HepG2 (cell line): ENCODE measurements around the gene AHRR. TPM values are rescaled to one million over a fixed set of nuclear protein-coding genes. Genes with fewer than 3 reads are reported as not detected.

Experiments
- HOXA9 ChIP-seq: sonication (generic); formaldehyde crosslinking; IDR thresholded peaks from 2 replicates; pipeline ENCODE4 v1.8.1; 2022; ENCODE audit warnings: missing genetic modification reagents, mild to moderate bottlenecking, moderate library complexity, borderline replicate concordance
- IRF2 ChIP-seq: IDR thresholded peaks from 2 replicates; pipeline ENCODE4 v1.6.1; 2018; ENCODE audit warnings: missing genetic modification reagents, missing compliant biosample characterization
- KAT2B ChIP-seq: fragments of 150-350 bp; IDR thresholded peaks from 2 replicates; pipeline ENCODE4 v1.6.1; 2014; ENCODE audit warnings: low read depth, low read length, borderline replicate concordance
- SSRP1 ChIP-seq: IDR thresholded peaks from 2 replicates; pipeline ENCODE4 v1.6.1; 2016; ENCODE audit warnings: control low read depth
- THYN1 ChIP-seq: sonication (generic); formaldehyde crosslinking; IDR thresholded peaks from 2 replicates; pipeline ENCODE4 v1.8.1; 2023; ENCODE audit warnings: low read depth, mild to moderate bottlenecking, moderate library complexity, missing genetic modification reagents, borderline replicate concordance
- ZNF574 ChIP-seq: sonication (generic); formaldehyde crosslinking; IDR thresholded peaks from 2 replicates; pipeline ENCODE4 v1.4.0; 2020; ENCODE audit warnings: missing genetic modification reagents
- ZNF839 ChIP-seq: sonication (generic); formaldehyde crosslinking; IDR thresholded peaks from 2 replicates; pipeline ENCODE4 v1.4.0; 2020; ENCODE audit warnings: missing genetic modification reagents, mild to moderate bottlenecking, borderline replicate concordance
- polyA plus RNA-seq, 8 experiments: library from polyadenylated mRNA; depleted of rRNA in 3 of 8; stranded (reverse) in 7 of 8; unstranded in 1 of 8; fragments of >200 nt; fragmentation: Illumina TruSeq in 4 of 8; extraction: Trizol in 4 of 8; gene quantifications; 2 replicates each; pipeline versions ENCODE4 v1.2.1 to v1.2.3, GENCODE V29; 2011 to 2016; ENCODE audit warnings: low read depth in 4 of 8, missing spikeins in 1 of 8, mixed read lengths in 1 of 8; ENCODE audit not compliant: insufficient read depth in 1 of 8
- total RNA-seq, 5 experiments: library from RNA; depleted of rRNA; stranded (reverse); fragments of >200 nt; fragmentation: Illumina TruSeq; extraction: Trizol; gene quantifications; 2 replicates each; pipeline ENCODE4 v1.2.3, GENCODE V29; 2016; ENCODE audit warnings: low read depth in 1 of 5
- TF ChIP-seq, protein P1 (sequence below): sonication (generic); formaldehyde crosslinking; IDR thresholded peaks from 2 replicates; pipeline ENCODE4 v1.8.1; 2022; ENCODE audit warnings: mild to moderate bottlenecking, missing genetic modification reagents
- TF ChIP-seq, protein P2 (sequence below): sonication (generic); formaldehyde crosslinking; conservative IDR thresholded peaks from 2 replicates; pipeline ENCODE4 v1.4.0; 2020; ENCODE audit warnings: mild to moderate bottlenecking, missing genetic modification reagents, moderate library complexity

Gene AHRR
- total and polyA plus RNA-seq, 2 of the 13 experiments (the other 11 are each of a cell fraction or from before 2014, with no cell fraction given): 0.28 to 0.35 TPM

DNA sequence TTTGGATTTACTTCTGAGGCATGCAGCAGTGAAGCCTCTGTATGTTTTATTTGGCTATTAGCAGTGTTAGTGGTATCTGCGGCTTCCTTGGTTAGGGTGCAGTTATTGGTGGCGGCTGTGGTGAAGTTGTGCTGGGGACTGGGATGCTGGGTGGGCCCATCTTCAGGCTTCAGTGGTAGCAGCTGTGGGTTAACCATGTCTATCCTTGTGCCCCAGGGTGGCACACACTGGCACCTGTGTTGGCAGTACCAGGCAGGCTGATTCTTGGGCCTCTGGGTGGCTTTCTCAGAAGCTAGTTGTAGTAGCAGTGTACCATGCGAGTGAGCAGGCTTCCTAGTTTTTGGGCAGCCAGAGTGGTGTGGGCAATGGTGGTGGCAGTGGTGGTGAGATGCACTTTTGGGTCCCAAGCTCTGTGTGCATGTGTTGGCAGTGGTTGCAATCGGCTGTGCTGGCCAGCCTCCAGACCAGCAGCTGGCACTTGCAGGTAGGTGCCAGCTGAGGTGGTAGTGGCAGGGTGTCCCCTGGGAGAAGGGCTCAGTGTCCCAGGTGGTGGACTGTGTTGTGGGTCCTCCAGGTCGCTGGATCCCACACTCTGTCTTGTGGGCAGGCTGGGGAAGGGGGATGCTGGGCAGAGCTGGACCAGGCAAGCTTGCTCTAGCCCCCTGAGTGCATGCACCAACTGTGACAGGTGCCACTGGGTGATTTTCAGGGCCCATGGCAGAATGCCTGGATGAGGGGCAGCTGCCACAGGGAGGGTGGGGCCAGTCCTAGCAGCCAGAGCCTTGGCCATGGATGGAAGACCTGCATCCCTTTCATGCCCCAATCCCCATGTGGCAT lies 13.6 kb downstream of the AHRR start (continued):
- TF ChIP-seq, protein P1, sequence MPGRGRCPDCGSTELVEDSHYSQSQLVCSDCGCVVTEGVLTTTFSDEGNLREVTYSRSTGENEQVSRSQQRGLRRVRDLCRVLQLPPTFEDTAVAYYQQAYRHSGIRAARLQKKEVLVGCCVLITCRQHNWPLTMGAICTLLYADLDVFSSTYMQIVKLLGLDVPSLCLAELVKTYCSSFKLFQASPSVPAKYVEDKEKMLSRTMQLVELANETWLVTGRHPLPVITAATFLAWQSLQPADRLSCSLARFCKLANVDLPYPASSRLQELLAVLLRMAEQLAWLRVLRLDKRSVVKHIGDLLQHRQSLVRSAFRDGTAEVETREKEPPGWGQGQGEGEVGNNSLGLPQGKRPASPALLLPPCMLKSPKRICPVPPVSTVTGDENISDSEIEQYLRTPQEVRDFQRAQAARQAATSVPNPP (CRISPR knock-in tag): no peak
- TF ChIP-seq HOXA9 (CRISPR knock-in tag): no peak
- no peak for TF ChIP-seq KAT2B
- TF ChIP-seq ZNF574 (CRISPR knock-in tag): no peak
- no peak for TF ChIP-seq ZNF839 (CRISPR knock-in tag)
- TF ChIP-seq, protein P2, sequence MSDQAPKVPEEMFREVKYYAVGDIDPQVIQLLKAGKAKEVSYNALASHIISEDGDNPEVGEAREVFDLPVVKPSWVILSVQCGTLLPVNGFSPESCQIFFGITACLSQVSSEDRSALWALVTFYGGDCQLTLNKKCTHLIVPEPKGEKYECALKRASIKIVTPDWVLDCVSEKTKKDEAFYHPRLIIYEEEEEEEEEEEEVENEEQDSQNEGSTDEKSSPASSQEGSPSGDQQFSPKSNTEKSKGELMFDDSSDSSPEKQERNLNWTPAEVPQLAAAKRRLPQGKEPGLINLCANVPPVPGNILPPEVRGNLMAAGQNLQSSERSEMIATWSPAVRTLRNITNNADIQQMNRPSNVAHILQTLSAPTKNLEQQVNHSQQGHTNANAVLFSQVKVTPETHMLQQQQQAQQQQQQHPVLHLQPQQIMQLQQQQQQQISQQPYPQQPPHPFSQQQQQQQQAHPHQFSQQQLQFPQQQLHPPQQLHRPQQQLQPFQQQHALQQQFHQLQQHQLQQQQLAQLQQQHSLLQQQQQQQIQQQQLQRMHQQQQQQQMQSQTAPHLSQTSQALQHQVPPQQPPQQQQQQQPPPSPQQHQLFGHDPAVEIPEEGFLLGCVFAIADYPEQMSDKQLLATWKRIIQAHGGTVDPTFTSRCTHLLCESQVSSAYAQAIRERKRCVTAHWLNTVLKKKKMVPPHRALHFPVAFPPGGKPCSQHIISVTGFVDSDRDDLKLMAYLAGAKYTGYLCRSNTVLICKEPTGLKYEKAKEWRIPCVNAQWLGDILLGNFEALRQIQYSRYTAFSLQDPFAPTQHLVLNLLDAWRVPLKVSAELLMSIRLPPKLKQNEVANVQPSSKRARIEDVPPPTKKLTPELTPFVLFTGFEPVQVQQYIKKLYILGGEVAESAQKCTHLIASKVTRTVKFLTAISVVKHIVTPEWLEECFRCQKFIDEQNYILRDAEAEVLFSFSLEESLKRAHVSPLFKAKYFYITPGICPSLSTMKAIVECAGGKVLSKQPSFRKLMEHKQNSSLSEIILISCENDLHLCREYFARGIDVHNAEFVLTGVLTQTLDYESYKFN: no peak
- TF ChIP-seq SSRP1 (CRISPR knock-in tag): no peak
- TF ChIP-seq IRF2: no peak
- TF ChIP-seq THYN1 (CRISPR knock-in tag): no peak
